HG02759 (cell line): ENCODE measurements around the gene MFAP3L.

Experiments used
- ATAC-seq: cut with Tn5 transposase; IDR thresholded peaks from one replicate; pipeline ENCODE4 v1.9.1; 2021; ENCODE audit warnings: mild to moderate bottlenecking, moderate library complexity; ENCODE audit not compliant: unreplicated experiment

MFAP3L gene

GRCh38 chr4:170025523-170026252, 507 bp downstream of the MFAP3L start:
- ATAC-seq = no peak

DNA sequence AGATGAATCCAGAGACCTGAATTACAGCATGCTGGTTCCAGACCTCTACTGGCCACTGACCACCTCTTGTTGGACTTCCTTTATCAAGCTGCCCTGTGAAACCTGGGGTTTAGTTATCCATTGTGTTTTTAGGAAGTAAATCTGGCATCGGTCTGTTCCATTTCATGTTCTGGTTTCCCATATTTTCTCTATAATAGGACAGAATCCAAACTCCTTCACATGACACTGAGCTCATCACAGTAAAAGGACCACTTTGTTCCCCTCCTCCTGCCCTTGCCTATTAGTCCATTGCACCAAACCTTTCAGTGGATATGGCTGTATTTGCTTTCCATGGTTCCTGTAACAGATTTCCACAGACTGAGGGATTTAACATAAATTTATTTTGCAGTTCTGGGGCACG, 4.0 kb downstream of the MFAP3L start:
- ATAC-seq = no peak

GRCh38 chr4:170017252-170017651, 8.9 kb downstream of the MFAP3L start:
- no peak for ATAC-seq

DNA sequence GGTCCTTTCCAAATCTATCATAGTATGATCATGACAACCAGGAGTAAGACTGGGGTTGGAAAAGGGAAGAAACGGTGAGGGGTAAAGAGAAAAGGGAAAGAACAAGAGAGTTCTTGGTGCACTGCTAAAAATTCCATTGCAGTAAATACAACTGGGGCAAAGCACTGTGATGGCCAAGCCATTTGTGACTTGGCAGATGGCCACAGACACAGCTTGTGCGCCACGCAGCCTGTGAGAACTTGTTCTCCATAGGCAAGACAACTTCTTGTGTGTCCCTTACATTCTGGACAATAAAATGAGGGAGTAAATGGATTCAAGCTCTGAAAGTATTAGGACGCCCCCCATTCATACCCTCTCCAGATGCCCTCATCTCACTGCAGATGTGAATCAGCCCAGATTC, 10.9 kb downstream of the MFAP3L start:
- ATAC-seq = no peak

DNA sequence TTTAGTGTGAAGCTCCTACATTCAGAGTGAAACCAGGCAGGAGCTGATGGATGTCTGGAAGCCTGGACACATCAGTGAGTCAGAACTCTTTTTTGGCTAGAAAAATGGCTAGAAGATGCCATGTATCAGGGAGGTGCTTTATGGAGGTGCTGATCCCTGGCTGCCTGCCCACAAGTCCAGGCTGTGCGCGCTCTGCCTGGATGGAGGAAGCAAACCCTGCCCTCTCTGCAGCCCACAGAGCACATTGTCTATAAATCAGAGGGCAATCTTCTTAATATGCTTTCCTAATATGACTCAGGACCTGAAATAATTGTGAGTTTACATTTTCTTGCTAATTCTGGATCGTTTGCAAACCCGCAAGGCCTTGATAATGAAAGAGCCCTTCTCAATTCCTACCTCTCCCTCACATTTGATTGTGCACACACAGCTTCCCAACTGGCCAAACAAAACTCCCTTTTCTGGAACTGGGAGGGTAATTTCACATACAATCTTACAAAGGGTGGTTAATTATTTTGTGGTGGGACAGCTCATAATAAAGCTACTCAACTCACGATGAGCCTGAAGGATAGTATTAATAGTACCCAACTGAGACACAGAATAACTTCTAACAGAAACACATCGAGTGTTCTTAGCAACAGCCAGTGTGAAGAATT, 11.7 kb downstream of the MFAP3L start:
- no peak for ATAC-seq

DNA sequence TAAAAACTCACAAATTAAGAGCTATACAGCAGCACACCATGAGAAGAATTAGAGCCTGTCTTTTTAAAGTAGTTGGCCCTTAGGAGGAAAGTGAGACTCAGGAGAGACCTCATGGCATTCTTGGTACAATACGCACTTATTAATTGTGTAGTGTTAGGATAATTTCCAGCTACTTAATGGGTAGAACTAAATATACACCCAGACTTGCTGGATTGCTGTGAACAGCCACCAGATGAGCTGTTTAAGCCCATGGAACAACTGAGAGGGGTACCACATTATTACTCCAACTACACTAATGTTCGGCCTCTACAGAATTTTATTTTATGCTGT, 13.6 kb downstream of the MFAP3L start:
- no peak for ATAC-seq

DNA sequence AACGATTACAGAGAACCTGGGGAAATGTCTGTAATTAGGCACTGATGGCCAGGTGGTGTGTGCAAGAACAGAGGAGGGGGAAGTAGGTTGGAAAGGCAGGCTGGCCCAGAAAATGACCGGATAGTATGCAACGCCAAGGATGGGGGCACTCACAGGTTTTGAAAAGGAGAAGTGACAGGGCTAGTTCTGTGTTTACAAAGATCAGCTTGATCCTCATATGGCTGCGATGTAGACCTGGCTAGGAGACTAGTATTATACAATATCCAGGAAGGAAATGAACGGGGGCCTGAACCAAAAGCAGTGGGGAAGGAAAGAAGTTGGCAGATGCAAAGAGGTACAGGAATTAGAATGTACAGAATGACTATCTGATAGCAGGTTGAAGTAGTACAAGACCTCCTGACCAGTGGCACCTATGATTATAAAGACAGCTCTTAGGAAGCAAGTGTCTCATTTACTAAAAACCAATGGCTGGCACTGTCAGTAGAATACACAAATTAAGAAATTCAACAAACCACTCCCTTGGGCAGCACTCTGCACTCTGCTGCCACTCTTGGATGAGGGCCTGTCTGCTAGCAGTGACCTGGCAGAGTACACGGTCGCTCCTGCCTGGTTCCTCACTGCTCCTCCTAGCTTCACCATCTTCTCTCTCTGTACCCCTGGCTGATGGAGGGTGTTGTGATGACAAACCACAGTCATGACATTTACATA, 14.1 kb downstream of the MFAP3L start:
- ATAC-seq = no peak

DNA sequence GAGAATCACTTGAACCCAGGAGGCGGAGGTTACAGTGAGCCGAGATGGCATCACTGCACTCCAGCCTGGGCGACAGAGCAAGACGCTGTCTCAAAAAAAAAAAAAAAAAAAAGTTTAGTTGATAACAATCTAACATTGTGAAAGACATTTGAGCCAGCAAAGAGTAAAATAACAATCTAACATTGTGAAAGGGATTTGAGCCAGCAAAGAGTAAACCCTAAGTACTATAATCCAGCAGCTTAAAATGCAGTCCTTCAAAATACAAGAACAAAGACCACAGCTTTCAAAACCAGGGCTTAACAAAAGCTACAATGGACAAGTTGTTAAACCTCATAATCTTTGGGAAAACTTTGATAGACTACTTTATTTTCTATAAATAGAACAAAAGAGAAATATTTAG, 16.9 kb downstream of the MFAP3L start:
- ATAC-seq = no peak

GRCh38 chr4:170008801-170009200, 17.4 kb downstream of the MFAP3L start:
- ATAC-seq = no peak

DNA sequence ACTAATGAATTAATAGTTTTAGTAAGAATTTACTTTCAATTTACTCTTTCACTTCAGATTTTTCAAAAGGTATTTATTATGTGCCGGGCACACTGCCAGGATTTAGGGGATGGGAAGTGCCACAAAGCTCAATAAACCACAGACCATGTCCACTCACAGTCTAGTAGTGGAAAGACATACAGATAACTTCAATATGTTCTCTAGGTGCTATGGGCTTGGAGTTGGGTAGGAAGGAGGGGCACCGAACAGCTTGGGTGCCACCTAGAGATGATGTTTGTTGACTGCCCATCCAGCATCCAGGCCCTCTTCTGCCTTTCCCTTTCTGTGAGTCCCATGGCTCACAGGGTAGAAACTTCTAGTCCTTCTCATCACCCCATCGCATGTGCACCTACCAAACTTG, 17.8 kb downstream of the MFAP3L start:
- no peak for ATAC-seq

- ATAC-seq = no peak
These were observed 19.1 kb downstream of the MFAP3L start for GRCh38 chr4:170007113-170007512.

DNA sequence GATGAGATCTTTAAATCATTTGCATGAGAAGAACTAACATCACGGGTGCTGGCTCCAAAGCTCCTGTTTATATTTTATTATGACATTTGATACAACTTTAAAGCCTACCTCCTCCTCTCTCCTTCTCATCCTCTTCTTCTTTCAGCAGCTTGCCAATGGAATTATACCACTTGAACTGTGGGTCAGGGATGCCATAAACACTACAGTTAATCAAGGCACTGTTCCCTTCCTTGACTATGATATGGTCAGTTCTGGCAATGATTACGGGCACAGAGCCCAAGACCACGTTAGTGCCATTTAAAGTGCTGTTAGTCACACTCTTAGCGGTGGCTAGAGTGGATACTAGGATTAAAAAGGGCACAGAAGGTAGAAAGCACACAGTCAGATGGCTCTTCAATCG, 20.7 kb downstream of the MFAP3L start:
- no peak for ATAC-seq

DNA sequence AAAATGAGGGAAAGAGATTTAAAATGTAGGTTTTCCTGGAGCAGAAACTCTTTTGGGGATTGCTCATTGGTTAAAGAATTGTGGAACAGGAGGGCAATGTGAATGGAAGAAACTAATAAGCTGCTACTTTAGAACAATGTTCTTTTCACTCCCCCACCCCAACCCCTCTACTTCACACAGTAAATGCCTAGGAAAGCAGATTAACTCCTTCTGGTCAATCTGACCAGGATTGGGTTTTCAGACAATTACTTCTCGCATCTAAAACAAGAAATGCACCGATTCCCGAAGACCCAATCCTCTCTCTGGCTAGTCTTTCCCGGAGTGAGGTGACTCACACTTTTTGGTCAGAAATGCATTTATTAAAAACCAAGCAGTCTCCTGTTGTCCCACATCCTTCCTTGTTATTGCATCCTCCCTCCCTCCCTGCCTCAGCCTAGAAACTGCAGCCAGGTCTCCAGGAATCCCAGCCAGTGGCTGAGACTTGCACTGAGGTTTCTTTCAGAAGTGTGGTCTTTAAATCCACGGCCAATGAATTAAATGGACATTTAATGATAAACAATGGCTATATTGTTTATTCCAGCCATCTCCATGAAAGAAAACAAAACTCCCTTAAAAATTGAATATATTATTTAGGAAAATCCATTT, 21.4 kb downstream of the MFAP3L start:
- no peak for ATAC-seq

DNA sequence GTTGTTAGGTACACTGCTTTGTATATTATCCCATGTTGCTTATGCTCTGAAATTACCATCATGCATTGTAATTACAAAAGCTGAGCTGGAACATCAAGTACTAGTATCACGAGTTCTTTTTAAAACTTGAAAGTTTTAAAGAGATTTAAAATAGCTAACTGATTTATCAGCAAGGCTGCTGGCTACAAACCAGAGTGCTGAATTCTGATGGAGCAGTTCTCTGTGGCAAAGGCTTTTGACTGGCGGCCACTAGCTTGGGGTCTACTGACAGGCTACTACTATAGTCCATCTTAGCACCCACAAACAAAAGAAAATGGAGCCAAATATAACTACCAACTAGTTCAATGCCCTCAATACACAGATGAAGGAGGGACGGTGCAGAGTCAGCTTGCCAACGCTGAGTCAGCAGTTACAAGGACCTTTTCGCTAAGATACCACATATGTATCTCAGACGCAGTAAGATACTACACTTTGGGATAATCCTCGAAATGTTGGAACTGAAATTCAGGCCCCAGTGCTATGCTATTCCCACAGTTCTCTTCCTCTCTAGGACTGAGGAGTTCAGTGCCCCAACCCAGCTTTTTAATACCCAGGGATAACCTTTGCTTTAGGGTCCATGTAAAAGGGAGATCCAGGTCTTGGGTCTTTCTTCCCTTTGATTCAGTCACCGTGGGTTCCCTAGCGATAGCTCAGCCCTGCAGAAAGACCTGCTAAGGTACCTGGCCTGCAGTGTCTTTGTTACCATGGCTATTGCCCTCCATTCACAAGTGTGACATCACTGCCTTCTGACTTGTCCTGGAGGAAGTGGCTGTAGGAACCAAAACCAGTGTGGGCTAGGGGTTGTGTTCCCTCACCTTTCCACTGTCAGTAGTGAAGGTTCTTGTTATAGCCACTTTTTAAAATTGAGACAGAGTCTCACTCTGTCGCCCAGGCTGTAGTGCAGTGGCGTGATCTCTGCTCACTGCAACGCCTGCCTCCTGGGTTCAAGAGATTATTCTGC, 22.8 kb downstream of the MFAP3L start:
- no peak for ATAC-seq

- ATAC-seq = no peak
These were observed 24.4 kb downstream of the MFAP3L start for GRCh38 chr4:170001745-170002267.

- ATAC-seq = no peak
These were observed 25.0 kb downstream of the MFAP3L start for GRCh38 chr4:170001011-170001744.

GRCh38 chr4:169999923-170000322, 26.3 kb downstream of the MFAP3L start:
- no peak for ATAC-seq

- ATAC-seq = no peak
These were observed 27.2 kb downstream of the MFAP3L start for GRCh38 chr4:169998981-169999380.

DNA sequence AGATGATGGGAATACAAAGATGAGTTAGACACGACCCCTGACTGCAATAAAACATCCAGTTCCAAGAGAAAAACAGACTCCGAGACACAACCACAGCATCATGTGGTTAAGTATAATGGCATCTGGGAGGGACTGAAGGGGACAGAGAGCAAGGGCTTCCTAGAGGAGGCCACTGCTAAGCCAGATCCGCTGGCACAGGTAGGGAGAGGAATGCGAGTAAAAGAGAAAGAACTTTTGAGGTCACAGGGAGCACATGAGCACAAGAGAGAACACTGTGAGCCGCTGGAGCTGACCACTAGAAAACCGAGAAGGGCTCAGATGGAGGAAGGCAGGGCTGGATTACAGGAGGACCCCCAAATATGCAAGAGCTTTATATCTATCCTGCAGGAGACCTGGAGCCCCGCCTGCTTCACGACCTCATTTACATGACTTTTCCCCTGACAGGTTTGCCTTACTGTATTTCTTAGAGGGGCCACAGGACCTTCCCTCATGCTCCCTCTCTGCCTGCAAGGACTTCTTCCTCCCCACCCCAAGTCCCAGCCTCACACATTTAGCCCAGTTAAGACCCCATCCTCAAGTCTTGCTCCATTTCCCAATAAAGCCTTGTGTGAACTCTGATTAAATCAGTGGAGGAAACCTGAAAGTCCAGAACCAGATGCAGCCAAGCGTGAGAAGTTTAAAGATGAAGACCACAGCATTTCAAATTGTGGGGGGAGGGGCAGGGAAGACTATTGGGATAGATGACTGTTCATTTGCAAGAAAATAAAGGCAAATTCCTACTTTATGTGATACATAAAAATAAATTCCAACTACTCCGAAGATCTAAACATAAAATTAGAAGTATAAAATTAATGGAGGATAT, 29.6 kb downstream of the MFAP3L start:
- no peak for ATAC-seq
